Loucy (cell line): ENCODE results near the gene DYNC1H1.

Experiments
- H2AFZ ChIP-seq: fragments of 200-600 bp; sonication (generic); 2 replicates; pipeline ENCODE4 v1.6.0; 2016; ENCODE audit warnings: antibody characterized with exemption, mild to moderate bottlenecking, low read length, moderate library complexity
- H3F3A ChIP-seq: fragments of 200-600 bp; 2 replicates; pipeline ENCODE4 v1.6.0; 2016; ENCODE audit warnings: antibody characterized with exemption, low read depth, mild to moderate bottlenecking
- H3K27me3 ChIP-seq: fragments of 200-600 bp; sonication (generic); 2 replicates; pipeline ENCODE4 v1.6.1; 2014; ENCODE audit warnings: low read length, mild to moderate bottlenecking; ENCODE audit not compliant: insufficient read depth, poor library complexity, severe bottlenecking
- H3K36me3 ChIP-seq: fragments of 200-600 bp; sonication (generic); 2 replicates; pipeline ENCODE4 v1.6.1; 2016; ENCODE audit warnings: low read length; ENCODE audit not compliant: insufficient read depth
- H3K4me1 ChIP-seq: fragments of 200-600 bp; sonication (generic); 2 replicates; pipeline ENCODE4 v1.5.1; 2014; ENCODE audit warnings: low read length, mild to moderate bottlenecking; ENCODE audit not compliant: insufficient read depth, poor library complexity, severe bottlenecking
- H3K4me2 ChIP-seq: fragments of 200-600 bp; sonication (generic); 2 replicates; pipeline ENCODE4 v1.6.0; 2014; ENCODE audit warnings: antibody characterized with exemption, low read length, low read depth, mild to moderate bottlenecking; ENCODE audit not compliant: poor library complexity, severe bottlenecking
- H3K4me3 ChIP-seq: fragments of 200-600 bp; sonication (generic); 2 replicates; pipeline ENCODE4 v1.5.1; 2014; ENCODE audit warnings: low read length, mild to moderate bottlenecking, mixed read lengths; ENCODE audit not compliant: poor library complexity, severe bottlenecking
- H3K79me2 ChIP-seq: fragments of 200-600 bp; sonication (generic); 2 replicates; pipeline ENCODE4 v1.6.1; 2014; ENCODE audit warnings: low read length; ENCODE audit not compliant: insufficient read depth
- H3K9ac ChIP-seq: fragments of 200-600 bp; sonication (generic); 2 replicates; pipeline ENCODE4 v1.6.0; 2014; ENCODE audit warnings: mild to moderate bottlenecking, low read depth, low read length, moderate library complexity; ENCODE audit not compliant: poor library complexity, severe bottlenecking
- H3K9me2 ChIP-seq: fragments of 200-600 bp; sonication (generic); replicated peaks from 2 replicates; pipeline ENCODE4 v1.6.1; 2016; ENCODE audit warnings: low read depth, low read length, mixed read lengths
- H3K9me3 ChIP-seq: fragments of 200-600 bp; sonication (generic); 2 replicates; pipeline ENCODE4 v1.6.1; 2014; ENCODE audit warnings: mild to moderate bottlenecking, antibody characterized with exemption, low read length, low read depth; ENCODE audit not compliant: insufficient read depth
- H4K20me1 ChIP-seq: fragments of 200-600 bp; sonication (generic); 2 replicates; pipeline ENCODE4 v1.6.0; 2014; ENCODE audit warnings: antibody characterized with exemption, low read length, mild to moderate bottlenecking; ENCODE audit not compliant: insufficient read depth, poor library complexity, severe bottlenecking
- CTCF ChIP-seq: fragments of 200-600 bp; sonication (generic); conservative IDR thresholded peaks from 2 replicates; pipeline ENCODE4 v1.5.1; 2014; ENCODE audit warnings: mild to moderate bottlenecking, antibody characterized with exemption, low read length
- EZH2phosphoT487 ChIP-seq: fragments of 200-600 bp; IDR thresholded peaks from 2 replicates; pipeline ENCODE4 v1.6.1; 2018; ENCODE audit warnings: antibody characterized with exemption, mild to moderate bottlenecking, moderate library complexity, borderline replicate concordance

DYNC1H1 gene

GRCh38 chr14:102049258-102050025, 85.1 kb downstream of the DYNC1H1 start:
- Histone ChIP-seq H3K4me1 (no peaks in the 10 kb centered on the region), H2AFZ (no peak overlapping the region), H3K9me2 (no peaks in the 10 kb centered on the region), H3K4me2 (no peak overlapping the region), H3K27me3 (no peaks in the 10 kb centered on the region), H3F3A (no peaks in the 10 kb centered on the region), H3K4me3 (no peak overlapping the region), H4K20me1 (no peaks in the 10 kb centered on the region), H3K36me3 (peaks cover 59% of the 10 kb centered on the region; the same call in 1 of the 2 replicates), H3K9me3 (no peaks in the 10 kb centered on the region), H3K9ac (no peak overlapping the region), H3K79me2 (no peaks in the 10 kb centered on the region)
- no peak for TF ChIP-seq CTCF
- no peak for TF ChIP-seq EZH2phosphoT487

- no peak overlapping the region for H3K9ac ChIP-seq
- TF ChIP-seq CTCF: no peak
- no peak for TF ChIP-seq EZH2phosphoT487
- H4K20me1 ChIP-seq: no peaks in the 10 kb centered on the region
- no peak overlapping the region for H3K4me2 ChIP-seq
- H3K9me2 ChIP-seq: no peaks in the 10 kb centered on the region
- H3K36me3 ChIP-seq: peaks cover 54% of the 10 kb centered on the region; the same call in 1 of the 2 replicates
- no peak overlapping the region for H2AFZ ChIP-seq
- no peak overlapping the region for H3K4me3 ChIP-seq
- no peaks in the 10 kb centered on the region for H3K9me3 ChIP-seq
- no peaks in the 10 kb centered on the region for H3F3A ChIP-seq
- no peaks in the 10 kb centered on the region for H3K4me1 ChIP-seq
- H3K27me3 ChIP-seq: no peaks in the 10 kb centered on the region
- no peaks in the 10 kb centered on the region for H3K79me2 ChIP-seq
Observed at GRCh38 chr14:102050026-102050405, 85.6 kb downstream of the DYNC1H1 start.

GRCh38 chr14:102050625-102051024, 86.3 kb downstream of the DYNC1H1 start:
- Histone ChIP-seq H3K36me3 (peaks cover 53% of the 10 kb centered on the region; the same call in 1 of the 2 replicates), H4K20me1 (no peaks in the 10 kb centered on the region)

More at GRCh38 chr14:102050625-102051024, 86.3 kb downstream of the DYNC1H1 start:
- Histone ChIP-seq H3K79me2 (no peaks in the 10 kb centered on the region), H3K9ac (no peak overlapping the region), H3K27me3 (no peaks in the 10 kb centered on the region), H3K9me2 (no peaks in the 10 kb centered on the region), H3K4me2 (no peak overlapping the region), H3K4me3 (no peak overlapping the region), H3F3A (no peaks in the 10 kb centered on the region), H2AFZ (no peak overlapping the region), H3K4me1 (no peaks in the 10 kb centered on the region), H3K9me3 (no peaks in the 10 kb centered on the region)
- TF ChIP-seq CTCF (no peak), EZH2phosphoT487 (no peak)
